GM19438 (cell line): ENCODE measurements around the gene TIMM50.
"Not testable (repeated sequence)": the region's sequence is repeated elsewhere in the genome, so short reads cannot be mapped to it uniquely, and the experiment has no call there.

Experiments
- ATAC-seq: cut with Tn5 transposase; IDR thresholded peaks from one replicate; pipeline ENCODE4 v1.9.1; 2021; ENCODE audit warnings: low read depth; ENCODE audit not compliant: unreplicated experiment

The TIMM50 gene

GRCh38 chr19:39469036-39469435 lies 11.6 kb upstream of the TIMM50 start:
- ATAC-seq = no peak

GRCh38 chr19:39469567-39469966 lies 11.1 kb upstream of the TIMM50 start:
- ATAC-seq = no peak

- ATAC-seq = no peak
These were observed 9.8 kb upstream of the TIMM50 start for GRCh38 chr19:39470724-39471339.

GRCh38 chr19:39471756-39472536 lies 8.7 kb upstream of the TIMM50 start:
- no peak for ATAC-seq

GRCh38 chr19:39472746-39473442 lies 7.7 kb upstream of the TIMM50 start:
- ATAC-seq = no peak

- ATAC-seq = no peak
These were observed 7.1 kb upstream of the TIMM50 start for GRCh38 chr19:39473443-39473960.

GRCh38 chr19:39474139-39474620 lies 6.5 kb upstream of the TIMM50 start:
- no peak for ATAC-seq

- ATAC-seq = no peak
These were observed 4.9 kb upstream of the TIMM50 start for GRCh38 chr19:39475748-39476147.

- ATAC-seq = not testable (repeated sequence)
These were observed 1.3 kb upstream of the TIMM50 start for GRCh38 chr19:39479319-39479801.

- ATAC-seq = no peak
These were observed 722 bp upstream of the TIMM50 start for GRCh38 chr19:39479916-39480315.

- ATAC-seq = no peak
These were observed 549 bp downstream of the TIMM50 start for GRCh38 chr19:39481229-39481545.

- ATAC-seq = no peak
These were observed 1.0 kb downstream of the TIMM50 start for GRCh38 chr19:39481676-39482075.

GRCh38 chr19:39483141-39483540 lies 2.5 kb downstream of the TIMM50 start:
- ATAC-seq = no peak

GRCh38 chr19:39489756-39490155 lies 9.1 kb downstream of the TIMM50 start:
- ATAC-seq = no peak

- ATAC-seq = no peak
These were observed 11.6 kb downstream of the TIMM50 start for GRCh38 chr19:39492225-39492624.

- no peak for ATAC-seq
These were observed 12.2 kb downstream of the TIMM50 start for GRCh38 chr19:39492788-39493187.

GRCh38 chr19:39494661-39495060 lies 14.0 kb downstream of the TIMM50 start:
- ATAC-seq = no peak

GRCh38 chr19:39496063-39496462 lies 15.4 kb downstream of the TIMM50 start:
- ATAC-seq = no peak

GRCh38 chr19:39497701-39497995 lies 17.0 kb downstream of the TIMM50 start:
- no peak for ATAC-seq

GRCh38 chr19:39497996-39498797 lies 17.6 kb downstream of the TIMM50 start:
- ATAC-seq = no peak
